GM20431 (cell line): ENCODE measurements around the gene LRRC26.

ENCODE experiments used
- in situ Hi-C: fragments of 300-500 bp; cut with MseI, MboI; formaldehyde crosslinking; loops from one replicate; pipeline ENCODE4 v1.15.0; 2020; ENCODE audit warnings: low sequenced_read_pairs; ENCODE audit not compliant: unreplicated experiment

The LRRC26 gene

GRCh38 chr9:137158625-137159024 is 11.2 kb downstream of the LRRC26 start:
- in situ Hi-C loops = no loop called here

GRCh38 chr9:137157618-137158415 is 12.0 kb downstream of the LRRC26 start:
- in situ Hi-C loops = no loop called here

GRCh38 chr9:137156567-137157375 is 13.1 kb downstream of the LRRC26 start:
- in situ Hi-C loops = no loop called here

- in situ Hi-C loops = no loop called here
These were observed 16.9 kb downstream of the LRRC26 start for GRCh38 chr9:137152844-137153405.

- in situ Hi-C loops = no loop called here
These were observed 19.0 kb downstream of the LRRC26 start for GRCh38 chr9:137150617-137151457.

- in situ Hi-C loops = no loop called here
These were observed 19.8 kb downstream of the LRRC26 start for GRCh38 chr9:137149942-137150616.

GRCh38 chr9:137149363-137149762 is 20.5 kb downstream of the LRRC26 start:
- in situ Hi-C loops = no loop called here

GRCh38 chr9:137148661-137149060 is 21.2 kb downstream of the LRRC26 start:
- in situ Hi-C loops = no loop called here

GRCh38 chr9:137148242-137148641 is 21.6 kb downstream of the LRRC26 start:
- in situ Hi-C loops = no loop called here

- in situ Hi-C loops = no loop called here
These were observed 22.1 kb downstream of the LRRC26 start for GRCh38 chr9:137147793-137148160.

GRCh38 chr9:137147091-137147792 is 22.6 kb downstream of the LRRC26 start:
- in situ Hi-C loops = no loop called here

- in situ Hi-C loops = no loop called here
These were observed 23.3 kb downstream of the LRRC26 start for GRCh38 chr9:137146527-137146918.

- in situ Hi-C loops = no loop called here
These were observed 23.9 kb downstream of the LRRC26 start for GRCh38 chr9:137145731-137146526.

- in situ Hi-C loops = no loop called here
These were observed 26.4 kb downstream of the LRRC26 start for GRCh38 chr9:137143459-137143858.

- in situ Hi-C loops = no loop called here
These were observed 27.6 kb downstream of the LRRC26 start for GRCh38 chr9:137141976-137142936.

GRCh38 chr9:137141050-137141810 is 28.6 kb downstream of the LRRC26 start:
- in situ Hi-C loops = no loop called here
